Liver (tissue), 9 donors: ENCODE measurements around the gene FMOD. TPM values are rescaled to one million over a fixed set of nuclear protein-coding genes. Genes with fewer than 3 reads are reported as not detected.
A peak's percentile ranks its signal among the peaks of the same experiment; 100 is the strongest.

Experiments
- DNase-seq: peaks from one replicate; pipeline ENCODE4 v3.0.0-alpha.2; 2017; ENCODE audit warnings: low spot score
- H3K27ac ChIP-seq, 2 donors: one replicate each; pipeline ENCODE4 v1.7.0; 2013; ENCODE audit warnings: inconsistent platforms in 2 of 2, low read length in 2 of 2, control low read depth in 1 of 2, low read depth in 1 of 2, mild to moderate bottlenecking in 1 of 2
- H3K27me3 ChIP-seq, 4 donors: one replicate each; pipeline versions ENCODE4 v1.6.1 to v1.7.0; 2013; ENCODE audit warnings: low read length in 3 of 4, inconsistent platforms in 1 of 4, mild to moderate bottlenecking in 1 of 4, moderate library complexity in 1 of 4; ENCODE audit not compliant: control insufficient read depth in 4 of 4, insufficient read depth in 4 of 4
- H3K36me3 ChIP-seq, 4 donors: one replicate each; pipeline versions ENCODE4 v1.6.1 to v1.7.0; 2013; ENCODE audit warnings: low read length in 3 of 4, mild to moderate bottlenecking in 3 of 4, low read depth in 1 of 4, moderate library complexity in 1 of 4; ENCODE audit not compliant: control insufficient read depth in 4 of 4, insufficient read depth in 3 of 4
- H3K4me1 ChIP-seq, 4 donors: one replicate each; pipeline versions ENCODE4 v1.6.1 to v1.7.0; 2013; ENCODE audit warnings: low read length in 3 of 4, mild to moderate bottlenecking in 3 of 4, moderate library complexity in 1 of 4; ENCODE audit not compliant: control insufficient read depth in 4 of 4, insufficient read depth in 4 of 4
- H3K4me3 ChIP-seq, 3 donors: one replicate each; pipeline versions ENCODE4 v1.6.1 to v1.7.0; 2013; ENCODE audit warnings: low read length in 3 of 3, control low read depth in 1 of 3, low read depth in 1 of 3, mild to moderate bottlenecking in 1 of 3
- H3K9ac ChIP-seq, 2 donors: one replicate each; pipeline ENCODE4 v1.7.0; 2013; ENCODE audit warnings: low read length in 2 of 2, mild to moderate bottlenecking in 2 of 2, moderate library complexity in 2 of 2, control low read depth in 1 of 2, low read depth in 1 of 2
- H3K9me3 ChIP-seq, 4 donors: one replicate each; pipeline versions ENCODE4 v1.6.1 to v1.7.0; 2013; ENCODE audit warnings: low read length in 3 of 4; ENCODE audit not compliant: control insufficient read depth in 4 of 4
- CTCF ChIP-seq: fragments of 150-350 bp; IDR thresholded peaks from 2 replicates; pipeline ENCODE4 v1.5.1; 2017; ENCODE audit warnings: improper control_type of control experiment, low read depth, low read length; ENCODE audit not compliant: missing input control
- FOXA1 ChIP-seq: IDR thresholded peaks from 2 replicates; pipeline ENCODE4 v1.6.1; 2016; ENCODE audit warnings: antibody characterized with exemption
- FOXA2 ChIP-seq: IDR thresholded peaks from 2 replicates; pipeline ENCODE4 v1.6.1; 2016; ENCODE audit warnings: antibody characterized with exemption
- HNF4A ChIP-seq, 2 donors: conservative IDR thresholded peaks; 2 replicates each; pipeline ENCODE4 v1.6.1; 2016; ENCODE audit warnings: antibody characterized with exemption in 2 of 2, mild to moderate bottlenecking in 2 of 2
- HNF4G ChIP-seq: IDR thresholded peaks from 2 replicates; pipeline ENCODE4 v1.6.1; 2016; ENCODE audit warnings: antibody characterized with exemption
- JUND ChIP-seq, 2 donors: IDR thresholded peaks; 2 replicates each; pipeline ENCODE4 v1.6.1; 2016; ENCODE audit warnings: antibody characterized with exemption in 2 of 2
- NR2F2 ChIP-seq: IDR thresholded peaks from 2 replicates; pipeline ENCODE4 v1.6.1; 2016; ENCODE audit warnings: antibody characterized with exemption
- RAD21 ChIP-seq, 2 donors: IDR thresholded peaks; 2 replicates each; pipeline ENCODE4 v1.6.1; 2016; ENCODE audit warnings: antibody characterized with exemption in 2 of 2, mild to moderate bottlenecking in 2 of 2
- SP1 ChIP-seq: IDR thresholded peaks from 2 replicates; pipeline ENCODE4 v1.6.1; 2018; ENCODE audit warnings: antibody characterized with exemption, mild to moderate bottlenecking
- YY1 ChIP-seq: IDR thresholded peaks from 2 replicates; pipeline ENCODE4 v1.6.1; 2016; ENCODE audit warnings: antibody characterized with exemption, mild to moderate bottlenecking
- WGBS: extraction: QIAGEN DNeasy Blood & Tissue Kit; methylation state at CpG from one replicate; pipeline ENCODE4 v1.1.7; 2013; 5-methylcytosine and 5-hydroxymethylcytosine counted together
- polyA plus RNA-seq, 2 donors: library from polyadenylated mRNA; stranded (reverse) in 1 of 2; unstranded in 1 of 2; fragments of 200-250 nt in 1 of 2; fragments of >200 nt in 1 of 2; fragmentation: Nextera tagmentation in 1 of 2; extraction: Ambion mirVana in 1 of 2; gene quantifications; one replicate each; pipeline versions ENCODE4 v1.2.1 to v1.2.3, GENCODE V29; 2013 to 2015
- total RNA-seq, 2 donors: library from RNA; depleted of rRNA; stranded (reverse); fragments of >200 nt; gene quantifications; one replicate each; pipeline ENCODE4 v1.2.3, GENCODE V29; 2014
- TF ChIP-seq, protein P1 (sequence below): IDR thresholded peaks from 2 replicates; pipeline ENCODE4 v1.6.1; 2016; ENCODE audit warnings: antibody characterized with exemption
- TF ChIP-seq, protein P2 (sequence below): IDR thresholded peaks from 2 replicates; pipeline ENCODE4 v1.6.1; 2016; ENCODE audit warnings: antibody characterized with exemption, mild to moderate bottlenecking
- donor health status: healthy.
- donor health status: healthy.
- donor health status: healthy.
- donor health status: healthy.
- donor health status: healthy.

Gene FMOD
- total and polyA plus RNA-seq, 4 donors, result 1.0 to 7.0 (median 2.4) TPM

DNA sequence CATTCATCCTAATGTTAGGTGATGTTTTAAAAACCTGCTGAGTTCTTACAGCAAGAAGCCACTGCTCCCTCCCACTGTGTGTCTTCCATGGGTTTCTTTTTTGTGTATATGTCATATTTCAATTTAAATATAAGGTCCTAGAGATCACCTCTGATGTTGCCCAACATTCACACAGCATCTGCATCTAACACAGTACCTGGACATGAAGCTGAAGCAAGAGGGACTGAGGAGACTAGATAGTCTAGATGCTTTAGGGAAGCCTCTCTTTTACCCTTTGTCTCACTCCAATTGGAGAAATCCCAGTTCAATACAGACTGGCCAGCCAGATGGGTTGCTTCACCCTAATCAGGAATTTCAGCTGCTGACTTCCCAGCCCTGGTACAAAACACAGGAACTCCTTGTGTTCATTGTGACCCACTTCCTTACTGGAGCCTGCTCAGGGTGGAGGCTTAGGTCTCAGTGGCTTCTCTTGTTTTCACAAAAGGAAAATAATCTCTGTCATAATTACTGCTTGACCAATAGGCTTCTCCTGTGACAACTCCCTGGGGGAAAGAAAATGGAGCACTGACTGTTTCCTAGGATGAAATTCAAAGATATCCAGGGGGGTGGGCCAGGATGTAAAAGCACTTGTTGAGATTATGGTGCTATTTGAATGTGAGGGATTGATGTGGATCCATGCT, 28.3 kb downstream of the FMOD start:
- H3K36me3 ChIP-seq, result no peaks in the 10 kb centered on the region
- H3K27ac ChIP-seq, result no peak overlapping the region
- no peaks in the 10 kb centered on the region for H3K9me3 ChIP-seq
- H3K27me3 ChIP-seq, result no peaks in the 10 kb centered on the region
- H3K9ac ChIP-seq, result no peak overlapping the region
- no peak for DNase-seq
- H3K4me1 ChIP-seq, result peaks cover 0 to 15% (median 5%) of the 10 kb centered on the region in 4 donors
- H3K4me3 ChIP-seq, result no peak overlapping the region
- TF ChIP-seq HNF4G (no peak), NR2F2 (peak; percentile 51)

DNA sequence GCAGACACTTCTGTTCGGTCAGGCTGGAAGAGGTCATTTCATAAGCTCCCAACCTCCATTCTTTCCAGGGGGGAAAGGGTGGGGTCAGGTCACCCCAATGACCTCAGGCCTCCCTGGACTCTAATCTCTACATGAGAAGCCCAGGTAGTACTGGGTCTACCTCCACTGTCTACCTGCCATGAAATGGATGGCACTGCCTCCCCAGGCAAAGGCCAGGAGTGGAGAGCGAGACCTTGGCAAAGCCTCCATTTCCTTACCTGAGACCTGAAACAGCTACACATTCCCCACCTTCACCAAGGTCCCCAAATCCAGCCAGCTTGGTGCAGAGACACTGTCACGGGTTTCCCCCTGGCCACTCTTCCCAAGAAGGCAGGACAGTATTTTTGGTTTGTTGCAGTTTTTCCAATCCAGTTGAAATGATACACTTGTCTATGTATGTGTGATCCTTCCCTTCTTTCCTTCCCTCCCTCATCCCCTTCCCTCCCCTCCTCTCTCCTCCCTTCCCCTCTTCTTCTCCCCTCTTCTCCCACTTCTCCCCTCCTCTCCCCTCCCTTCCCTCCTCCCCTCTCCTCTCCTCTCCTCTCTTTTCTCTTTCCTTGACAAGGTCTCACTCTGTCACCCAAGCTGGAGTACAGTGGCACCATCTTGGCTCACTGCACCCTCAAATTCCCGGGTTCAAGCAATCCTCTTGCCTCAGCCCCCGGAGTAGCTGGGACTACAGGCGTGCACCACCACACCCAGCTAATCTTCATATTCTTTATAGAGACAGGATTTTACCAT, 29.5 kb downstream of the FMOD start:
- Histone ChIP-seq H3K9me3 (no peaks in the 10 kb centered on the region), H3K4me3 (no peak overlapping the region), H3K36me3 (no peaks in the 10 kb centered on the region), H3K9ac (no peak overlapping the region), H3K27me3 (no peaks in the 10 kb centered on the region), H3K4me1 (peaks cover 0 to 5% (median 1%) of the 10 kb centered on the region in 4 donors), H3K27ac (peak overlapping the region in 1 of 2 donors; percentile 38)
- TF ChIP-seq CTCF, result no peak
- no peak for TF ChIP-seq NR2F2
- TF ChIP-seq, protein P1, sequence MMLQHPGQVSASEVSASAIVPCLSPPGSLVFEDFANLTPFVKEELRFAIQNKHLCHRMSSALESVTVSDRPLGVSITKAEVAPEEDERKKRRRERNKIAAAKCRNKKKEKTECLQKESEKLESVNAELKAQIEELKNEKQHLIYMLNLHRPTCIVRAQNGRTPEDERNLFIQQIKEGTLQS, result no peak
- no peak for DNase-seq
- 84% methylated on average over 6 of the region's 6 CpGs for WGBS

DNA sequence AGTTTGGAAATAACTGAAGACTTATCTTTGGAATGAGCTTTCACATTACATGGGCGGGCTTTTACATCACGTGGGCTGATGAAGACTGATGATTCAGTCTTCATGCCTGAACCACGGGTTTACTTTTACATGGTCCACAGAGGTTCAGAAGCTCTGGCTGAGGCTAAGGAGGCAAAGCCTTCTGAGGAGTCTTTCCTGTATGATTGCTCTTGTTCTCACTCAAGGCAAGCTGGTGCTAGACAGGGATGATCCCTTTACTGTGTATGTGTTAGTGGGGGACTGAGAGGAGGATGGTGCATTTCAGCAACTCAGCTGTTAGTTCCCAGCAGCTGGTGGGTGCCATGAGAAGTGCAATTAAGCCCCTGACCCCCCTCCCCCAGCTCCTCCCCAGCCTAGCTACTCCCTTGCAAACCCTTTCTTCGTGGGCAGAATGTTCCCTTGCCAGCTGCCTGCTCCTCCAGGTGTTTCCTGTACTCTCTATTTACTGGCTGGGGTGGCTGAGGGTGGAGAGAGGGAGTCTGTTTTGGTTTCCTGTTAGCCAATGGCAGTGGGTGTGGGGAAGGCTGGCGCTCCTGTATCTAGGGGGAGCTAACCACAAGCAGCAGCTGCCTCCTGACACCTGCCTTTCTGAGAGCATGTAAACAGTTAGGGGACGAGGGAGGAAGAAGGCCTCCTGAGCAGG, 30.2 kb downstream of the FMOD start:
- Histone ChIP-seq H3K27ac (peak overlapping the region in 1 of 2 donors; percentile 38), H3K27me3 (no peaks in the 10 kb centered on the region), H3K9me3 (no peaks in the 10 kb centered on the region), H3K4me3 (no peak overlapping the region), H3K4me1 (peaks cover 0 to 4% (median 1%) of the 10 kb centered on the region in 4 donors), H3K36me3 (no peaks in the 10 kb centered on the region), H3K9ac (no peak overlapping the region)
- TF ChIP-seq FOXA2 (no peak), SP1 (no peak), YY1 (no peak), HNF4G (no peak), RAD21 (IDR thresholded peaks at IDR 0.05) (no peak), FOXA1 (no peak), JUND (IDR thresholded peaks at IDR 0.05) (no peak), HNF4A (conservative IDR thresholded peaks at IDR 0.05) (no peak), CTCF (no peak)
- TF ChIP-seq, protein P1, result no peak
- TF ChIP-seq, protein P2, sequence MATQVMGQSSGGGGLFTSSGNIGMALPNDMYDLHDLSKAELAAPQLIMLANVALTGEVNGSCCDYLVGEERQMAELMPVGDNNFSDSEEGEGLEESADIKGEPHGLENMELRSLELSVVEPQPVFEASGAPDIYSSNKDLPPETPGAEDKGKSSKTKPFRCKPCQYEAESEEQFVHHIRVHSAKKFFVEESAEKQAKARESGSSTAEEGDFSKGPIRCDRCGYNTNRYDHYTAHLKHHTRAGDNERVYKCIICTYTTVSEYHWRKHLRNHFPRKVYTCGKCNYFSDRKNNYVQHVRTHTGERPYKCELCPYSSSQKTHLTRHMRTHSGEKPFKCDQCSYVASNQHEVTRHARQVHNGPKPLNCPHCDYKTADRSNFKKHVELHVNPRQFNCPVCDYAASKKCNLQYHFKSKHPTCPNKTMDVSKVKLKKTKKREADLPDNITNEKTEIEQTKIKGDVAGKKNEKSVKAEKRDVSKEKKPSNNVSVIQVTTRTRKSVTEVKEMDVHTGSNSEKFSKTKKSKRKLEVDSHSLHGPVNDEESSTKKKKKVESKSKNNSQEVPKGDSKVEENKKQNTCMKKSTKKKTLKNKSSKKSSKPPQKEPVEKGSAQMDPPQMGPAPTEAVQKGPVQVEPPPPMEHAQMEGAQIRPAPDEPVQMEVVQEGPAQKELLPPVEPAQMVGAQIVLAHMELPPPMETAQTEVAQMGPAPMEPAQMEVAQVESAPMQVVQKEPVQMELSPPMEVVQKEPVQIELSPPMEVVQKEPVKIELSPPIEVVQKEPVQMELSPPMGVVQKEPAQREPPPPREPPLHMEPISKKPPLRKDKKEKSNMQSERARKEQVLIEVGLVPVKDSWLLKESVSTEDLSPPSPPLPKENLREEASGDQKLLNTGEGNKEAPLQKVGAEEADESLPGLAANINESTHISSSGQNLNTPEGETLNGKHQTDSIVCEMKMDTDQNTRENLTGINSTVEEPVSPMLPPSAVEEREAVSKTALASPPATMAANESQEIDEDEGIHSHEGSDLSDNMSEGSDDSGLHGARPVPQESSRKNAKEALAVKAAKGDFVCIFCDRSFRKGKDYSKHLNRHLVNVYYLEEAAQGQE, result no peak
- no peak for DNase-seq
- 59% methylated on average over 6 of the region's 6 CpGs for WGBS
